Measurements from ENCODE around the gene WNT9B. TPM values are rescaled to one million over a fixed set of nuclear protein-coding genes. Genes with fewer than 3 reads are reported as not detected.

Gene WNT9B
- total RNA-seq, 3 donors from 2014 or later = 0.22 TPM; not detected in 2

DNA sequence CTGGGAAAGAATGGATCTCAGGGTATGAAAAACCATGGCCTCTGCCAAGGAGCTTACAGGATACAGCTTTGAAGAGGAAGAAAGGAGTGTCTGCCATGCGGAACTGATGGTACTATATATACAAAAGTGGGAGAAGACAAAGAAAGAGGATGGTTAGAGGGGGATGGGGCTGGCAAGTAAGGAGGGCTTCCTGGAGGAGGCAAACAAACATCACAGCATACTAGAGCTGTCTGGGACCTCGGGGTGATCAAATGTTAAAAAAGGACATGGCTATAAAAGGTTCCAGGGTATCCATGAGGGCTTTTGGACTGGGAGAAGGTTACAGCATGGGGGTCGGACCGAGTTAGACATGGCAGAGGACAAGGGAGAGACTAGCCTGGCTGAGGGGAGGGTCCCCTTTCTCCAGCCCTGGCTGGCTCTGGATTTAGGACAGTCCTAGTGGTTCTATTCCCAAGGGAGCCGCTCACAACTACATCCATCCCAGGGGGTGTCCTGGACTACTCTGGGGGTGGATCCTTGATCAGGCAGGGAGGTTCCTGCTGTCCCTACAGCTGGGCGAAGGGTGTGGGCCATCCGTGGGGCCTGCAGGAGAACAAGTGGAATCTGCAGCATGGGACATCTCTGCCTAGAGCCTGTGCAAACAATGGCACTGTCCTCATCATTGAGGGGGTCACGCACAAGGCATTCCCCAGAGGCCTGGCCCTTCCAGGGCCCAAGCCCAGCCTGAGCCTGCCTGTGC, 12.2 kb downstream of the WNT9B start:
- intact Hi-C loops (cut with DNase I, micrococcal nuclease) = no loop called here
- H3K4me1 ChIP-seq (ENCODE audit: low read depth) = no peaks in the 10 kb centered on the region
- TF ChIP-seq, protein P1, sequence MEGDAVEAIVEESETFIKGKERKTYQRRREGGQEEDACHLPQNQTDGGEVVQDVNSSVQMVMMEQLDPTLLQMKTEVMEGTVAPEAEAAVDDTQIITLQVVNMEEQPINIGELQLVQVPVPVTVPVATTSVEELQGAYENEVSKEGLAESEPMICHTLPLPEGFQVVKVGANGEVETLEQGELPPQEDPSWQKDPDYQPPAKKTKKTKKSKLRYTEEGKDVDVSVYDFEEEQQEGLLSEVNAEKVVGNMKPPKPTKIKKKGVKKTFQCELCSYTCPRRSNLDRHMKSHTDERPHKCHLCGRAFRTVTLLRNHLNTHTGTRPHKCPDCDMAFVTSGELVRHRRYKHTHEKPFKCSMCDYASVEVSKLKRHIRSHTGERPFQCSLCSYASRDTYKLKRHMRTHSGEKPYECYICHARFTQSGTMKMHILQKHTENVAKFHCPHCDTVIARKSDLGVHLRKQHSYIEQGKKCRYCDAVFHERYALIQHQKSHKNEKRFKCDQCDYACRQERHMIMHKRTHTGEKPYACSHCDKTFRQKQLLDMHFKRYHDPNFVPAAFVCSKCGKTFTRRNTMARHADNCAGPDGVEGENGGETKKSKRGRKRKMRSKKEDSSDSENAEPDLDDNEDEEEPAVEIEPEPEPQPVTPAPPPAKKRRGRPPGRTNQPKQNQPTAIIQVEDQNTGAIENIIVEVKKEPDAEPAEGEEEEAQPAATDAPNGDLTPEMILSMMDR (IDR thresholded peaks at IDR 0.05) = no peak
- no peak overlapping the region for H3K4me3 ChIP-seq
- no peak for DNase-seq
- H3K9me3 ChIP-seq = no peaks in the 10 kb centered on the region
- no peak for ATAC-seq
- H3K36me3 ChIP-seq (ENCODE audit: low read depth) = no peaks in the 10 kb centered on the region

DNA sequence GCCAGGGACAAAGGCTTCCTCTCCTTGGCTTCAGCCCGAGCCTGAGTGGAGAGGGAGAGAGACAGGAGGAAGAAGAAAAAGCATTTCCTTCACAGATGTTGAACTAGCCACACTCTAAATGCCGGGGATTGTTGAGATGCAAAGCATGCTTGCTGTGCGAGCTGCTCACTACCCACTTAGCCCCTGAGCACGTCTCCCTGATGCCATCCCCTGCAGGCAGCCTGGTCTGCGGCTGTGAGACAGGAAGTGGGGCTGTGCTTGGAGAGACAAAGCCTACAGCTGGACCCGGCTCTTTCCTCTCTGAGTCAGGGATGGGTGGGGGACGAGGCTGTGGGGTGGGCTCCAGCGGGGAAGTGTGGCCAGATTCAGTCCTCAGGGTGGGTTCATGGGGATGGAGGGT, 13.7 kb downstream of the WNT9B start:
- H3K9me3 ChIP-seq = no peaks in the 10 kb centered on the region
- H3K4me3 ChIP-seq = no peak overlapping the region
- ATAC-seq (no peak), DNase-seq (no peak)
- H3K36me3 ChIP-seq (ENCODE audit: low read depth) = no peaks in the 10 kb centered on the region
- intact Hi-C loops (cut with DNase I, micrococcal nuclease) = no loop called here
- TF ChIP-seq, protein P1 (IDR thresholded peaks at IDR 0.05) = no peak
- peaks cover 3% of the 10 kb centered on the region for H3K4me1 ChIP-seq (ENCODE audit: low read depth)

DNA sequence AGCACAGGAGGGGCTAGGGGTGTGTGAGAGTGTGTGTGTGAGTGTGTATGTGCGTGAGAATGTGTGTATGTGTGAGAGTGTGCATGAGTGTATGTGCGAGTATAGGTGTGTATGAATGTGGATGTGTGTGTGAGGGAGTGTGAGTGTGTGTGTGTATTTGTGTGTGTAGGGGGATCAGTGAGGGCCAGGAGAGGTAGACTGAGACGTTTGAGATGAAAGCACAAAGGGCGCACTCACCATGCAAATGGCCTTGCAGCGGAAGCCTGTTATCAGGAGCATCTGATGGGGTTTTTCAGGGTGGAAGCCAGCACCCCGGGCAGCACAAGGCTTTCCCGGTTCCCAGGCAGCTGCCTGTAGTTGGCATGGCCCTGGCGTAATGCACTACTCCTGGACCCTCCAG, 14.9 kb downstream of the WNT9B start:
- intact Hi-C loops (cut with DNase I, micrococcal nuclease) = no loop called here
- H3K4me3 ChIP-seq = no peak overlapping the region
- peaks cover 12% of the 10 kb centered on the region for H3K4me1 ChIP-seq (ENCODE audit: low read depth)
- no peak for ATAC-seq
- no peaks in the 10 kb centered on the region for H3K9me3 ChIP-seq
- TF ChIP-seq, protein P1 (IDR thresholded peaks at IDR 0.05) = no peak
- no peaks in the 10 kb centered on the region for H3K36me3 ChIP-seq (ENCODE audit: low read depth)
- DNase-seq = no peak

GRCh38 chr17:46866747-46867146, 15.4 kb downstream of the WNT9B start:
- Histone ChIP-seq H3K4me1 (ENCODE audit: low read depth) (peaks cover 12% of the 10 kb centered on the region), H3K9me3 (no peaks in the 10 kb centered on the region), H3K4me3 (no peak overlapping the region), H3K36me3 (ENCODE audit: low read depth) (no peaks in the 10 kb centered on the region)
- intact Hi-C loops (cut with DNase I, micrococcal nuclease) = no loop called here
- ATAC-seq (no peak), DNase-seq (no peak)
- TF ChIP-seq, protein P1 (IDR thresholded peaks at IDR 0.05) = no peak

DNA sequence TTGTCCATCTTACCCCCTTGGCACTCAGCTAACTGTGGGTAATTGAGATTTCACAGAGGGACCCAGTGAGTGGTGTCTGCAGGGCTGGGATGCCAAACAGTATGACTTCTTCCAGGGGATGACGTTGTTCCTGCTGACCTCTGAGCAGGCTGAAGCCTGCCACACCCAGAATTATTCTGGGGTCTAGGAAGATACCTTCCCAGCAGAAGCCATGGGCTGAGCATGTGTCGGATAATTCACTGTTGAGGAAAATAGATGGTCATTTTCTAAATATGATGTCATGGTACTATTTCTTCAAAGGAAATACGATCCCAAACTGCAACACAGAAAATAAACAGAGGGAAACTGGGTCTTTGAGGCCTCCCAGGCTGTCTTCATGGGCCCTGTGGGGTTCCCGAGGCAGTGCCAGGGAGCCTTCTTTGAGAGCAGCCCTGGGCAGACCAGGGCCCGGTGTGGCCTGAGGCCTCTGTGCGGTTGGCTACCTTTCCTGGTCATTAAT, 17.4 kb downstream of the WNT9B start:
- H3K36me3 ChIP-seq (ENCODE audit: low read depth) = no peaks in the 10 kb centered on the region

More for the DNA sequence above, 17.4 kb downstream of the WNT9B start:
- peaks cover 12% of the 10 kb centered on the region for H3K4me1 ChIP-seq (ENCODE audit: low read depth)
- H3K9me3 ChIP-seq = no peaks in the 10 kb centered on the region
- H3K4me3 ChIP-seq = no peak overlapping the region
- TF ChIP-seq, protein P1 (IDR thresholded peaks at IDR 0.05) = no peak
- ATAC-seq = no peak
- DNase-seq = no peak
- intact Hi-C loops (cut with DNase I, micrococcal nuclease) = no loop called here
